Mucosa of descending colon (tissue), 3 donors: Measurements from ENCODE around the gene FAM13B. TPM values are rescaled to one million over a fixed set of nuclear protein-coding genes. Genes with fewer than 3 reads are reported as not detected.

Source experiments
- ATAC-seq: fragments of 200-7000 bp; cut with Tn5 transposase; one replicate; pipeline ENCODE4 v1.9.1; 2020; ENCODE audit warnings: mild to moderate bottlenecking, moderate library complexity
- DNase-seq, 3 donors: peaks; one replicate each; pipeline ENCODE4 v3.0.0-alpha.2; 2020
- H3K36me3 ChIP-seq: fragments of 200-600 bp; one replicate; pipeline ENCODE4 v1.8.0; 2021; ENCODE audit warnings: low read depth, mild to moderate bottlenecking
- H3K4me1 ChIP-seq: fragments of 200-600 bp; one replicate; pipeline ENCODE4 v1.8.0; 2021; ENCODE audit warnings: low read depth, mild to moderate bottlenecking
- H3K4me3 ChIP-seq: fragments of 200-600 bp; one replicate; pipeline ENCODE4 v1.8.0; 2021; ENCODE audit warnings: mild to moderate bottlenecking
- H3K9me3 ChIP-seq: fragments of 200-600 bp; one replicate; pipeline ENCODE4 v1.8.0; 2021; ENCODE audit warnings: mild to moderate bottlenecking
- intact Hi-C, 2 donors: fragments of 100-400 bp; cut with DNase I in 1 of 2; cut with micrococcal nuclease in 1 of 2; formaldehyde crosslinking; loops; one replicate each; pipeline versions ENCODE4 v1.11.0 to v1.11.1; 2022; cut with DNase I, micrococcal nuclease
- total RNA-seq, 3 donors: library from RNA; stranded (reverse); fragmentation: NEBNext Ultra II Directional in 2 of 3; extraction: Animal tissue kit (Norgen Biotek cat#: 25700) in 2 of 3; gene quantifications; one replicate each; pipeline versions ENCODE4 v1.2.1 to v1.2.4, GENCODE V29; 2021 to 2023
- TF ChIP-seq, protein P1 (sequence below): fragments of 200-600 bp; IDR thresholded peaks from one replicate; pipeline ENCODE4 v1.8.0; 2022; ENCODE audit warnings: antibody characterized with exemption, mild to moderate bottlenecking
- donor health status: DM: no; HTN: no; CAD: no; lungs with moderate emphysema.
- donor health status: DM: no; HTN: no; CAD: no.
- donor health status: DM: no; HTN: yes; CAD: no.

Gene FAM13B
- total RNA-seq, 3 donors from 2014 or later: 25.5 to 58.4 (median 25.8) TPM

GRCh38 chr5:138025285-138025684, 7.6 kb downstream of the FAM13B start:
- H3K36me3 ChIP-seq: no peaks in the 10 kb centered on the region
- DNase-seq (no peak), ATAC-seq (no peak)
- H3K4me1 ChIP-seq: peaks cover 3% of the 10 kb centered on the region
- intact Hi-C loops: no loop called here
- TF ChIP-seq, protein P1, sequence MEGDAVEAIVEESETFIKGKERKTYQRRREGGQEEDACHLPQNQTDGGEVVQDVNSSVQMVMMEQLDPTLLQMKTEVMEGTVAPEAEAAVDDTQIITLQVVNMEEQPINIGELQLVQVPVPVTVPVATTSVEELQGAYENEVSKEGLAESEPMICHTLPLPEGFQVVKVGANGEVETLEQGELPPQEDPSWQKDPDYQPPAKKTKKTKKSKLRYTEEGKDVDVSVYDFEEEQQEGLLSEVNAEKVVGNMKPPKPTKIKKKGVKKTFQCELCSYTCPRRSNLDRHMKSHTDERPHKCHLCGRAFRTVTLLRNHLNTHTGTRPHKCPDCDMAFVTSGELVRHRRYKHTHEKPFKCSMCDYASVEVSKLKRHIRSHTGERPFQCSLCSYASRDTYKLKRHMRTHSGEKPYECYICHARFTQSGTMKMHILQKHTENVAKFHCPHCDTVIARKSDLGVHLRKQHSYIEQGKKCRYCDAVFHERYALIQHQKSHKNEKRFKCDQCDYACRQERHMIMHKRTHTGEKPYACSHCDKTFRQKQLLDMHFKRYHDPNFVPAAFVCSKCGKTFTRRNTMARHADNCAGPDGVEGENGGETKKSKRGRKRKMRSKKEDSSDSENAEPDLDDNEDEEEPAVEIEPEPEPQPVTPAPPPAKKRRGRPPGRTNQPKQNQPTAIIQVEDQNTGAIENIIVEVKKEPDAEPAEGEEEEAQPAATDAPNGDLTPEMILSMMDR: no peak
- no peak overlapping the region for H3K4me3 ChIP-seq
- no peaks in the 10 kb centered on the region for H3K9me3 ChIP-seq

DNA sequence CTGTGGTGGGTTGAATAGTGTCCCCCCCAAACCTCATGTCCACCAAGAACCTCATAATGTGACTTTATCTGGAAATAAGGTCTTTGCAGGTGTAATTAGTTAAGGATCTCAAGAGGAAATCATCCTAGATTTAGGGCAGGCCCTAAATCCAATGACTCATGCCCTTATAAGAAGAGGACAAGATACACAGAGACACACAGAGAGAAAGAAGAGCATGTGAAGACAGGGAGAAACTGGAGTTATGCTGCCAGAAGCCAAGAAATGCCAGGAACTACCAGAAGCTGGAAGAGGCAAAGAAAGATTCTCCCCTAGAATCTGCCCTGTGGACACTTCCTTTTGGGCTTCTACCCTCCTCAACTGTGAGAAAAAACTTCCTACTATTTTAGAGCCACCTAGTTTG, 8.8 kb downstream of the FAM13B start:
- Histone ChIP-seq H3K4me1 (peaks cover 3% of the 10 kb centered on the region), H3K4me3 (no peak overlapping the region), H3K36me3 (no peaks in the 10 kb centered on the region), H3K9me3 (no peaks in the 10 kb centered on the region)
- intact Hi-C loops: no loop called here
- ATAC-seq (no peak), DNase-seq (no peak)
- TF ChIP-seq, protein P1: no peak

DNA sequence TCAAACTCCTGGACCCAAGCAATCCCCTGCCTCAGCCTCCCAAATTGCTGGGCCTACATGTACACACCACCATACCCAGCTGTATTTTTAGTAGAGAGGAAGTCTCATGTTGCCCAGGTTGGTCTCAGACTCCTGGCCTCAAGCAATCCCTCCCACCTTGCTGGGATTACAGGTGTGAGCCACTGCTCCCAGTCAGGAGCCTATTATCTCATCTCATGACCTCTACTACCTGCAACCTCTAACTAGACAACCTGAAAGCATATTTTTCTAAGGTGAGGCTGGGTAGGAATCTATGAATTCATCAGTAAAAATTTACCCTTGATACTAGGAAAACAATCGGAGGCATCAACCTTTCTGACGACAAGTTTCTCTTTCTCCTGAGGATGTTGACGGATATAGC, 10.0 kb downstream of the FAM13B start:
- TF ChIP-seq, protein P1: no peak
- DNase-seq (no peak), ATAC-seq (no peak)
- Histone ChIP-seq H3K9me3 (no peaks in the 10 kb centered on the region), H3K4me1 (peaks cover 3% of the 10 kb centered on the region), H3K36me3 (no peaks in the 10 kb centered on the region), H3K4me3 (no peak overlapping the region)
- intact Hi-C loops: no loop called here

DNA sequence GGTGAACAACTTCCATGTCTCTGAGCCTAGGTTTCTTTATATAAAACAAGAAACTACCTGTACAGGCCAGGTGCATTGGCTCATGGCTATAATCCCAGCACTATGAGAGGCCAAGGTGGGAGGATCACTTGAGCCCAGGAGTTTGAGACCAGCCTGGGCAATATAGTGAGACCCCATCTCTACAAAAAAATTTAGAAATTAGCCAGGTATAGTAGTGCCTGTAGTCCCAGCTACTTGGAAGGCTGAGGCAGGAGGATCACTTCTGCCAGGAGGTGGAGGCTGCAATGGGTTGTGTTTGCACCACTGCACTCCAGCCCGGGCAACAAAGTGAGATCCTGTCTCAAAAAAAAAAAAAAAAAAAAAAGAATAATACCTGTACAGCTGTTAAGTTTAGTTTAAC, 11.1 kb downstream of the FAM13B start:
- no peaks in the 10 kb centered on the region for H3K36me3 ChIP-seq
- H3K4me1 ChIP-seq: peaks cover 3% of the 10 kb centered on the region
- ATAC-seq (no peak), DNase-seq (no peak)
- no peaks in the 10 kb centered on the region for H3K9me3 ChIP-seq
- TF ChIP-seq, protein P1: no peak
- intact Hi-C loops: no loop called here
- H3K4me3 ChIP-seq: no peak overlapping the region

DNA sequence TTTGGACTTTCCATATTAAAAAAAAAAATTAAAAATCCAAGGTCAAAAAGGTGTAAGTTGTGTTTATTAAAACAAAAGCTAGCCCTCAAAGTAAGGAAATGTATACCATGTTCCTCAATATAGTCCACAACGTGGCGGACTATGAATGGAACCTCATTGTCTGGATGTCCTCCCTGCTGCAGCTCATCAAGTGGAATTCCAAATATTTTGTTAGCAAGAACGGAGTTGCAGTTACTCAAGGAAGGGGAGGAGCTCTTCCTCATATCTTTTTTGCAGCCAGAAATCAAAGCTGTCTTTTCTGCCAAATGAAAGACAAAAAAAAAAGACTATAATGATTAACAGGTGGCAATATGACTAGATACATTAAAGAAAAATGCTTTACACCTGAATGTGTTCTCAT, 14.0 kb downstream of the FAM13B start:
- Histone ChIP-seq H3K9me3 (no peaks in the 10 kb centered on the region), H3K4me1 (peaks cover 3% of the 10 kb centered on the region), H3K4me3 (no peak overlapping the region), H3K36me3 (no peaks in the 10 kb centered on the region)
- intact Hi-C loops: no loop called here
- ATAC-seq: no peak
- DNase-seq: no peak
- TF ChIP-seq, protein P1: no peak

- no peaks in the 10 kb centered on the region for H3K9me3 ChIP-seq
- ATAC-seq (no peak), DNase-seq (no peak)
- intact Hi-C loops: no loop called here
- H3K4me1 ChIP-seq: peaks cover 1% of the 10 kb centered on the region
- TF ChIP-seq, protein P1: no peak
- H3K4me3 ChIP-seq: no peak overlapping the region
- H3K36me3 ChIP-seq: no peaks in the 10 kb centered on the region
Measured at GRCh38 chr5:138015916-138016315, 17.0 kb downstream of the FAM13B start.
